ENCODE results near the gene CAMKMT.

GRCh38 chr2:44771522-44771921, 409.8 kb downstream of the CAMKMT start:
- no peak for TF ChIP-seq ZNF274 (IDR thresholded peaks at IDR 0.05; ENCODE audit: low read depth, low read length)
- TF ChIP-seq YY1 (IDR thresholded peaks at IDR 0.05; ENCODE audit: insufficient read depth, insufficient read length) = no peak
- TF ChIP-seq SUZ12 (IDR thresholded peaks at IDR 0.05; ENCODE audit: extremely low read depth, insufficient read depth, insufficient read length) = no peak

Measured in NT2/D1 (cell line).